HG02938 (cell line): ENCODE results near the gene TNNT3.

ENCODE experiments used
- ATAC-seq: cut with Tn5 transposase; IDR thresholded peaks from one replicate; pipeline ENCODE4 v1.9.1; 2021; ENCODE audit warnings: mild to moderate bottlenecking, moderate library complexity; ENCODE audit not compliant: unreplicated experiment

Gene TNNT3

DNA sequence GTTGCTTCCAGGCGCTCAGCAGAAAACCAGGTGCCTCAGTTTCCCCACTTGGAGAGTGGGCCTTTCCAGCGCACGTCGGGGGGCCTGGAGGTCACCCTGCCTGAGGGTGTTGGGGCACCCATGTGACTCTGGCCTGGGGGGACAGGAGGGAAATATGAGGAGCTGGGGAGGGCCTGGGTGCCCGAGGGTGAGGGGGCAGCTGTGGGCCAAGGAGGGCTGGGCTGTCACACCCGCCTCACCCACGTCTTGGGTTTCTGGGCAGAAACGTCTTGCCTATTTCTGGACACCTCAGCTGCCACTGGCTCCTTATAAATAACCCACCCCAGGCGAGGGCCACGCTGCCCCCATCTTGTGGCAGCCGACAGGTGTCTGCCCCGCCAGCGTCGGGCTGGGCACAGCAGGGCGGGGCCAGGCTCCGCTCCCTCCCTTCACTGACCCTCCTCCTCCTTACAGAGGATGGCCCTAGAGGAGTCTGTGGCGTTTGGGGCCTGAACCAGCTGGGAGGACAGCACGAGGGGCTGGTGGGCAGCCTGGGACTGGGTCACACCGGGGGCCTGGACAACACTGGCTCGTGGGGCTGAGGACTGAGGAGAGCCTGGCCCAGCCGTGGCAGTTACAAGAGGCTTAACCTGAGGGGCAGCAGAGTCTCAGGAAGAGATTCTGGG lies 1.5 kb downstream of the TNNT3 start:
- ATAC-seq: no peak

- no peak for ATAC-seq
These were observed 2.2 kb downstream of the TNNT3 start for GRCh38 chr11:1921574-1922141.

DNA sequence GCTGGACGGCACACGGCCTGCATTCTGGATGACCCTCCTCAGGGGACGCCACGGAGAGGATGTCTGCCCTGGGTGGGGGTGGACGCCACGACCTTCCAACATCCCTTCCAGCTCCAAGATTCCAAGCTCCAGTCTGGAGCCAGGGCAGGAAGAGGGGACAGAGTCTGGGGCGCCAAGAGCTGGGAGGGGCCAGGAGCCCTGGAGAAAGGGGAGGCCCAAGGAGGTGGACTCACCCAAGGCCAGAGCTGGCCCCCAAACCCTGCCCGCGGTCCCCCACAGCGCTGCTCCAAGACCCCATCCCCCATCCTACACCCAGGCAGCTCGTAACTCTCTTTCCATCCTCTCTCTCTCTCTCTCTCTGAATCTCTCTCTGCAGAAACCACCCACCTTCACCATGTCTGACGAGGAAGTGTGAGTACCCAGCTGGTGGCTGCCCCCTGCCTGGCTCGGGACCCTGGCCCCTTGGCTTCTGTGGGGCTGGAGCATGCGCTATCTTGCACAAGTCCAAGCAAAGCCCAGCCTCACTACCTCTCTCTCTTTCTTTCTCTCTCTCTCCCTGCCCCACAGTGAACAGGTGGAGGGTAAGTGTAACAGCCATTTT lies 3.1 kb downstream of the TNNT3 start:
- ATAC-seq: no peak

GRCh38 chr11:1923201-1923956 lies 3.9 kb downstream of the TNNT3 start:
- ATAC-seq: no peak

GRCh38 chr11:1924181-1924580 lies 4.7 kb downstream of the TNNT3 start:
- no peak for ATAC-seq

DNA sequence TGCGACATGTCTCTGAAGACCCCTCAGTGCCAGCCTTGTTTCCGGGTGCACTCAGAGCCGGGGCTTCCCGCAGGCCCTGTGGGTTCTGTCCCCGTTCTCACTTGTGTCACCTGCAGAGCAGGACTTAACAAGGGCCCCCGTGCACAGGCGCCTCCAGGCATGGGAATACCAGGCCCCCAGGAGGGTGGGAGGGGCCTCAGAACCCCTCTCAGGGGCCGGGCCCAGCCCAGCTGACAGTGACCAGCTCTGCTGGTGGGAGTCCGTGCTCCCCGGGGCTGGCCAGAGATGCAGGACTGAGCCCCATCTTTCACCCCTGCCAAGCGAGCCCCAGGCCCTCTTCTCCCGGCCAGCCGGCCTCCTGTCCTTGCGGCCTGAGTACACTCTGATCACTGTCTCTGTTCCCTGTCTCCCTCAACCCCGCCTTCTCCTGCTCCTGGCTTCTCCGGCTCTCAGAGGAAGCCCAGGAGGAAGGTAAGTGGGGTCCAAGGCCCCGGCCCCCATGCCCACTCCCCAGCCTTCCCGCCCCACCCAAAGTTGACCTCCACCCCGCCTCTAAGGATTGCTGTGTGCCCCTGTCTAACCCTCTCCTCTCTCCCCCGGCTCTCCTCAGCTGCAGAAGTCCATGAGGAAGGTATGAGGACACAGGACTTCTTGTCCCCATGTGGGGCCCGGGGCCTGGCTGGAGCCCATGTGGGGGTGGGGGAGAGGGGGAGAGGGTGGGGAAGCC lies 5.3 kb downstream of the TNNT3 start:
- ATAC-seq: no peak

DNA sequence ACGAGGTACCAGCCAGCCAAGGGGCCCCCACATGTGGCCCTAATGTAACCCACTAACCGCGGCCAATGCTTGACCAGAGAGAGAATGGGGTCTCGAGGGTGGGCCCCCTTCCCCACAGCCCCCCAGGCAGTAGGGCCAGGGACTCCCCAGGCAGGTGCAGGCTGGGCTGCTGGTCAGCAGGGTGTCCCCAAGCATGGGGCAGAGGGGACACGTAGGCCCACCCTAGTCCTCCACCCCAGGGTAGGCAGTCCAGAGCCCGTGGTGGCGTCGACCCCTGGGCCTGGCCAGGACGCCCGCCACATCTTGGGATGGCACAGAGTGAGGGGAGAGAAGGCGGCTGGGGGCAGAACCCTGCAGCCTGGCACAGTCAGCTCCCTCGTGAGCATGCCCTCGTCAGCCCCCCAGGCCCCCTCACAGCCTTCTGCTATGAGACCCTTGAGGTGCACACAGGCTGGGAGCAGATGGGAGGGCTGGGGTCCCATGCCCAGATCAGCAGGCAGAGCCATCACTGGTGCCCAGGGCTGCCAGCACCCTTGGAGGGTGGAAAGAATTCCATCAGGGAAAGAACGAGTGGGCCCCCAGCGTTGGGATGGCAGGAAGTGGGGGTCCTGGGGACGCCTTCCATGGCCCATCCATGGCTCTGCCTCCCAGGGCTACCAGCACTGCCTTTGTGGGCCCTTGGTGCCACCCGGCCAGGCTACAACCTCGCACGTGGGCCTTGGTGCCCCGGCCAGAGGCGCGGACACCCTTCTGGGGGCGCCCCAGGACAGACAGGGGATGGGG lies 6.1 kb downstream of the TNNT3 start:
- ATAC-seq: no peak

DNA sequence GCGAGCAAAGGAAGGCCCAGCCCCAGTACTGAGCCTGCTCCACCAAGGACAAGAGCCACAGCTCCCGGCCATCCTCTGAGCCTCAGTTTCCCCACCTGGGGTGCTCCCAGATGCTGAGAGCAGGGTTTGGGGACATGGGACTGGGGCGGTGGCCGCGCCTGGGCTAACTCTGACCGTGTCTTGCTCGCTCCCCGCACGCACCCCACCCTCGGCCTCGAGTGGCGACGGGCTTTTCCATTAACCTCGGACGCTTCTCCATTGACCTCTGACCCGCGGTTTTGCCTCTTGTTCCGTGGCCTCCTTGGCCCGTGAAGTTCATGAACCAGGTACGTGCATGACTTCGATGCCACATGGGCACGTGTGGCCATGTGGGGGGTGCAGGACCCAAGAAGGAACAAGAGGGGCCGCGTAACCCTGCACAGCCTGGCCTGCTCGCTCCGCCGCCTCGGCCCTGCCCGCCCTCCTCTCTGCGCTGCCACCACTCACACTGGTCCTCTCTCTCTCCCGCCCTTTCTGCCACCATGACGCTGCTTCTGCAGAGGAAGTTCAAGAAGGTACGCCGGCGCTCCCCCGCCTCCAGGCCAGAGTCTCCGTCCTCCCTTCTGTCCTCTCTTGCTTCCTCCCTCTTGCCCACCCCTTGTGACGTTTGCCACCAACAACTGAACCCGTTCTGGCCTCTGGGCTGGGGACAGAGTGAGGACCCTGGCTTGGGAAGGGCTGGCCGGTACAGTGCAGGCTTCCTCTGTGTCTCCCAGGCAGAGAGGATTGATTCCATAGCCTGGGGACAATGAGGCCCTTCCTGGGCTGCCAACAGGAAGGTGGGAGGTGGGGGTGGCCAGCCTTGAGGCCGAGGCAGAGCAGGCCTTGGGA lies 6.9 kb downstream of the TNNT3 start:
- ATAC-seq: no peak

DNA sequence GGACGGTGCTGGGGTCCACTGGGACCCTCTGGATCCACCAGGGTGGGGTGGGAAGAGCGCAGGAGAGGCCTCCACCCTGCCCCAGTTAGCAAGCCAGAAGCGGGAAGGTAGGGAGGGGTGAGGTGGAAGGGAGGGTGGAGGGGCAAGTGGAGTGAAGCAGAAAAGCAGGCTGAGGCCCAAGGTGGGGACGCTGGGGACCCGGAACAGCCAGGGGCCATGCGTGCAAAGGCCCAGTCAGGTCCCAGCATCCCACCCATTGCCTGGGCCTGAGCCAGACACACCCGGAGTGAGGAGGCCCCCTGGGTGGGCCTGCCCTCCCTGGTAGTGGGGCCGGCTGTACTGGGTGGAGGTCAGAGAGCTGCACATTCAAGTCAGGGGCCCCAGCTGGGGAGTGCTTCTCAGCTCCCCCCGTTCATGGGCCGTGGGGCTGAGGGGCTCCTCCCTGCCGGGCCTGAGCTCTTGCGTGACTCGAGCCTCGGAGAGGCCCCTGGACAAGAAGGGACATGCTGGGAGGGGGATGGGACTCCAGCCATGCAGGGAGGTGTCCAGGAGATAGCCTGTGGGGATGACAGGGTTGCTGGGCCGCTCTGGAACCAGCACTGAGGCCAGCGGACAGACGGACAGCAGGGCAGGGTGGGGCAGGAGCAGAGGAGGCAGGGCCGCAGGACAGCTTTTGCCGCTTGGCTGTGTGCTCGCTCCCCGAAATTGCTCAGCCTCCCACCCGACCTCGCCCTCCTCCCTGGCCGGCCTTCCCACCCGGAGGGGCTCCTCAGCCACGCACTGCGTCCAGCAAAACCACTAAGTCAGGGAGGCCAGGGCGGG lies 7.7 kb downstream of the TNNT3 start:
- ATAC-seq: no peak

DNA sequence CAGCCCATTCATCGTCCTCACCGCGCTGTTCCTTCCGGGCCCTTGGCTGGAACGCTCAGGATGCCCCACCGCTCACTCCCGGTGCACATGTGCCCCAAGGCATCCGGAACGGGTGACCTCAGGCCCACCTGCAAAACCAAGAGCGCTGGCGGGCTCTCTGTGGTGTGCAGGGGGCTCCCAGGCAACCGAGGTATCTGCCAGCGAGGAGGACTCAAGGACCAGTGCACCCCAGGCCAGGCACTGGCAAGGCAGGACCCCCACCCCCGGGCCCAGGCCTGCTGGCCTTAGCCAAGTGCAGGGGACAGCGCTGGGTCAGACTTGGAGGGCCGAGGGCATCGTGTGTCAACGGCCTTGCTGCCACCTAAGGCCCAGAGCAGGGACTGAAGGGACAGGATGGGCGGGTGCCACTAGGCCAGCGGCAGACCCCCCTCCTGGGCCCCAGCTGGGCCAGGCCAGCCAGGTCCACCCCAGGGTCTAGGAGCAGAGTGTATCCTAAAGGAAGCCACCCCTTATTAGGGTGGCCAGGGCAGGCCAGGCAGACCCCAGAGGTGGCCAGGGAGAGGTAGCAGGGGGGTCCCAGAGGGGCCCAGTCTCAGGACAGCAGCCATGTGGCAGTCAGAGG lies 8.5 kb downstream of the TNNT3 start:
- ATAC-seq: no peak

DNA sequence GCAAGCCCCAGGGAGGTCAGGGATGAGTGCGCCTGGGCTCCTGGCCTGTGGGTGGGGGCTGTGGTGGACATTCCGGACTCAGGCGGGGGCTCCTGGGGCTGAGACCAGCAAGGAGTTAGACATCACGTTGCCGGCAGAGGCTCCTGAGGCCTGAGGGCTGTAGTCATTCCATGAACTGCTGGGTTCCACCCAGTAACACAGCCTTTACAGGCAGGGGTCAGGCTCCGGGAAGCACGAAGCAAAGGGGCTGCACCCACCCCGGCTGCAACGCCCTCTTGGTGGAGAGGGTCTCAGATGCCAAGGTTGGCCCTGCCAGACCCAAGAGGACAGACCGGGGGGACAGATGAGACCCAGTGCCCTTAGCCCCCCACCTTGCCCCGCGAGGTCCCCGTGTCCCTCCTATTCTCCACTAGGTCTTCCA lies 9.0 kb downstream of the TNNT3 start:
- no peak for ATAC-seq

GRCh38 chr11:1928891-1929541 lies 9.5 kb downstream of the TNNT3 start:
- ATAC-seq: no peak

GRCh38 chr11:1929621-1930461 lies 10.3 kb downstream of the TNNT3 start:
- ATAC-seq: no peak

- no peak for ATAC-seq
These were observed 10.9 kb downstream of the TNNT3 start for GRCh38 chr11:1930462-1930830.

DNA sequence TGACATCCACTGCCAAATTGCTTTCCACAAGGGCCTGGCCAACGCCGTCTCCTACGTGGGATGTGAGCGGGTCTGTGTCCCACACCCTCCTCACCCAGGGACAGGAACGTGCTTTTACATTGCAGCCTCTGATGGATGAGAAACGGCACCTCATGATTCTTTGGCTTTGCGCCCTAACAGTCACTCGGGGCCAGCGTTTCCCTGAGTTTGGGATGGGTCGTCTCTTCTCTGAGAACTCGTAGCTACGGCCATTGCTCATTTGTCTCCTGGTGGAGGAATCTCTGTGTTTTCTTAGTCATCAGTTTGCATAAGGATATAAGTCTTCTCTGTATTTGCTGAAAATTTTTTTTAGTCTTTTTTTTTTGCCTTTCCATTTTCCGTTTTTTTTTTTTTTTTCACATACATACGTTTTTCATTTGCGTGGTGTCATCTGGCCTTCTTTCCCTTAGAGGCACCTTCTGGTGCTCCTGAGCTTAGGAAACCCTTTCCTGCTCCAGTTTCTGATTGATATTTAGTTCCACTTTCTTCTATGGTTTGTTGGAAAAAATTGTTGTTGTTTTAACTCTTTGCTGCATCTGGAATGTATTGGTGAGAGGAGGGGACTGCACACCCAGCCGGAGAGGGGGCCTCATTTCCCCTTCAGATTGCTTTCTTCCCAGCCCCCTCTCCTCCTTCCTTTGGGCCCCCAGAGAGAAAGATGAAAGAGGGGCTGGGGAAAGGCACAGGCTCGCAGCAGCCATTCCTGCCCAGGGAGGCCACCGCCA lies 12.0 kb downstream of the TNNT3 start:
- ATAC-seq: no peak

- no peak for ATAC-seq
These were observed 12.6 kb downstream of the TNNT3 start for GRCh38 chr11:1932105-1932480.
